Prostate gland (tissue), 2 donors: ENCODE results near the gene NKX2-1.
"Not testable (repeated sequence)": the region's sequence is repeated elsewhere in the genome, so short reads cannot be mapped to it uniquely, and the experiment has no call there.

Experiments
- POLR2A ChIP-seq: fragments of 450-650 bp; IDR thresholded peaks from one replicate; pipeline ENCODE4 v1.6.1; 2016; ENCODE audit warnings: antibody characterized with exemption, mild to moderate bottlenecking
- TF ChIP-seq, protein P1 (sequence below), 4 experiments: fragments of 200-600 bp in 2 of 4; fragments of 450-650 bp in 2 of 4; sonication (generic) in 2 of 4; IDR thresholded peaks; 1 replicate in 3 of 4; 2 replicates in 1 of 4; pipeline ENCODE4 v1.5.1; 2016 to 2019; ENCODE audit warnings: antibody characterized with exemption in 4 of 4, mild to moderate bottlenecking in 2 of 4, moderate library complexity in 2 of 4

DNA sequence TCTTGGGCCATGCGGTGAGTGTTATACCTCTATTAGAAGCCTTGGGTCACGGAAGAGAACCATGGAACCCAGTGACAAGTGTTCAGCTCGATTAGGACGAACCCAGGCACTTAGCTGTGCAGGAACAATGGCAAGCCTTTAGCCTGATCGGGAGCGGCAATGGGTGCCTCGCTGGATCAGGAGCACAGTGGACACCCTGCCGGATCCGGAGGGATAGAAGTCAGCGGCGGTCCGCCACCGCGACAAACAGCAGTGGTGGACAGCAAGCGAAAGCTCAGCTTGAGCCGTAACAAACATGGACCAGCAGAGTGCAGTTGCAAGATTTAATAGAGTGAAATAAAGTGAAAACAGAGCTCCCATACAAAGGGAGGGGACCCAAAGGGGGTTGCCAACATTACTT, 24.2 kb upstream of the NKX2-1 start:
- TF ChIP-seq POLR2A, result not testable (repeated sequence)
- TF ChIP-seq, protein P1, sequence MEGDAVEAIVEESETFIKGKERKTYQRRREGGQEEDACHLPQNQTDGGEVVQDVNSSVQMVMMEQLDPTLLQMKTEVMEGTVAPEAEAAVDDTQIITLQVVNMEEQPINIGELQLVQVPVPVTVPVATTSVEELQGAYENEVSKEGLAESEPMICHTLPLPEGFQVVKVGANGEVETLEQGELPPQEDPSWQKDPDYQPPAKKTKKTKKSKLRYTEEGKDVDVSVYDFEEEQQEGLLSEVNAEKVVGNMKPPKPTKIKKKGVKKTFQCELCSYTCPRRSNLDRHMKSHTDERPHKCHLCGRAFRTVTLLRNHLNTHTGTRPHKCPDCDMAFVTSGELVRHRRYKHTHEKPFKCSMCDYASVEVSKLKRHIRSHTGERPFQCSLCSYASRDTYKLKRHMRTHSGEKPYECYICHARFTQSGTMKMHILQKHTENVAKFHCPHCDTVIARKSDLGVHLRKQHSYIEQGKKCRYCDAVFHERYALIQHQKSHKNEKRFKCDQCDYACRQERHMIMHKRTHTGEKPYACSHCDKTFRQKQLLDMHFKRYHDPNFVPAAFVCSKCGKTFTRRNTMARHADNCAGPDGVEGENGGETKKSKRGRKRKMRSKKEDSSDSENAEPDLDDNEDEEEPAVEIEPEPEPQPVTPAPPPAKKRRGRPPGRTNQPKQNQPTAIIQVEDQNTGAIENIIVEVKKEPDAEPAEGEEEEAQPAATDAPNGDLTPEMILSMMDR (IDR thresholded peaks at IDR 0.05), result not testable (repeated sequence)
